Amniotic stem cell (primary cell): ENCODE measurements around the gene ALDH8A1.
"Not testable (repeated sequence)": the region's sequence is repeated elsewhere in the genome, so short reads cannot be mapped to it uniquely, and the experiment has no call there.

Source experiments
- DNase-seq: peaks from one replicate; lab custom pipeline; 2025; lab: John Stamatoyannopoulos, UW

The ALDH8A1 gene

DNA sequence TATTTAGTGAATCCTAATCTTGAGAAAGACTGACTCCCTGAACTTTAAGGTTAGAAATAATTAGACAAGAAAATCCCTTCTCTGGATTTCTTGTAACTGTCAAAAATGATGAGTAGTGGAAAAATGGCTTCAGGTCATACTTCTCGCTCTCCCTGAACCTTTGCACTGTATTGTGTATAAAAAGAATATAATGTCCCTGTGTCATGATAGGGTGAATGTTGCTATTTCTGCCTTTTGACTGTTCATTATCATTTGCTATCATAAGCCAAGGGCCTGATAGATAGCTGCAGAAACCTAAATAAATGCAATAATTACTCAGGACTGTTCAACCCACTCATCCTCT, 39.3 kb downstream of the ALDH8A1 start:
- no peak for DNase-seq

DNA sequence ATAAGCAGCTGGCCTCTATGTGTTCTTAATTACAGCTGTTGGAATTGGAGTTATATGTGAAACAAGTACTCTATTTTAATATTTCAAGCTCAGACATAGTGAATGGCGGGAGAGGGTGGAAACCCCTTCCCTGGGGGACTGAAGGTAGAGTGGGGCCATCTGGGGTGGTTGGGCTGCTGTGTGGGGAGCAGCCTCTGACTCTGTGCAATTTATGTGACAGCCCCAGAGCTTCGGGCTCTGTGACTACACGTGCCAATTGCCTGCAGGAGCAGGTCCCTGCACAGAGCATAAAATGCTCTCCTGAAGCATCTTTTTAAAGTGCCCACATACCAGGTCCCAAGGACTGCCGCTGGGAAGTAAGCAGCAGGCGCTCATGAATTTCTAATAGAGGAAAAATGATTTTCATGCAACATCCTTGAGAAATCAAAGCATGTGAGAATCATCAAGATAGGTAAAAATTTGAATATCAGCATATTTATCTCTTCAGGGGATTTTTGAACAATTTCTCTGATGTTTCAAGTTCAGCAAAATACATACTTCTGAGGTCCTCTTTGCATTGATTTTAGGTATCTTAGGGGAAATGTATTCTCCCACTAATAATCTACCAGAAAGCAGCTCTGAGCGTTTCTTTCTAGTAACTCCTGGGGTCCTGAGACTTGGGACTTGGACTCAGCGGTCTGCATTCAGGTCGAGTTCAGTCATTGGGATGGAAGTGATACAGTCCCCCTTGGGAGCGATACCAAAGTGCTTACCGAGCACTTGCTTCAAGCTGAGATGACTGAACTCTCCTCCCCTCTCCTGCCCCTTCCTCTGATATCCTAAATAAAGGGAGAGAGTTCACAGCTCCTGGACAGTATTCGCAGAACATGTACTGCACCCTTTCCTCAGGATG, 40.0 kb downstream of the ALDH8A1 start:
- DNase-seq, result no peak

DNA sequence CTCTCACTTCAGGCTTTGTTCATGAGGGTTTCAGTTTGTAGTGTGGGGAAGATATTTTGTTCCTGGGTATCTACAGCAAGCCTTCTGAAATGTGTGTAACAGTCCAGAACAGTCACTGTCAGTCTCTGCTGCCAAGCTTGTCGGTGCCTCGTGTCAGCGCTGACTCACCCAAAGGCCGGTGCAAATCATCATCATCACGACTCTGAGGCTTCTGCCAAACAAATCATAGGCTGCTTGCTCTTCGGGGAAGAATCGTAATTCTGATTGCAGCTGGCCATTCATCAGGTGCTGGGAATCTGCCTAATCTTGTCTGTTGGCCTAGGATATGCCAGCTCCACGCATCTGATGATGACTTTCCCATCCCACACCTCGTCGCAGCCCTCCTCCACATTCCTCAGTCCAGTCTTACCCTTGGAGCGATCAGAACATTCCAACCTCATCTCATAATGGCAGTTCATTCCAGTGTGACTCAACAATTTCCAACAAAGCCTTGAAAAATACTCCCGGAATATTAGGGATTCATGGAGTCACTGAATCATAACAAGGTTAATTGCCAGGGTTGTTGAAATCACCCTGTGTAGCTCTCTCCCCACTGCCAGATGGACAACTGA, 40.9 kb downstream of the ALDH8A1 start:
- DNase-seq, result peak; percentile 90

DNA sequence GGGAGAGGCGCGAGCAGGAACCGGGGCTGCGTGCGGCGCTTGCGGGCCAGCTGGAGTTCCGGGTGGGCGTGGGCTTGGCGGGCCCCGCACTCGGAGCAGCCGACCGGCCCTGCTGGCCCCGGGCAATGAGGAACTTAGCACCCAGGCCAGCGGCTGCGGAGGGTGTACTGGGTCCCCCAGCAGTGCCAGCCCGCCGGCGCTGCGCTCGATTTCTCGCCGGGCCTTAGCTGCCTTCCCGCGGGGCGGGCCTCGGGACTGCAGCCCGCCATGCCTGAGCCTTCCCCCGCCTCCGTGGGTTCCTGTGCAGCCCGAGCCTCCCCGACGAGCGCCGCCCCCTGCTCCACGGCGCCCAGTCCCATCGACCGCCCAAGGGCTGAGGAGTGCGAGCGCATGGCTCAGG, 45.2 kb downstream of the ALDH8A1 start:
- not testable (repeated sequence) for DNase-seq

DNA sequence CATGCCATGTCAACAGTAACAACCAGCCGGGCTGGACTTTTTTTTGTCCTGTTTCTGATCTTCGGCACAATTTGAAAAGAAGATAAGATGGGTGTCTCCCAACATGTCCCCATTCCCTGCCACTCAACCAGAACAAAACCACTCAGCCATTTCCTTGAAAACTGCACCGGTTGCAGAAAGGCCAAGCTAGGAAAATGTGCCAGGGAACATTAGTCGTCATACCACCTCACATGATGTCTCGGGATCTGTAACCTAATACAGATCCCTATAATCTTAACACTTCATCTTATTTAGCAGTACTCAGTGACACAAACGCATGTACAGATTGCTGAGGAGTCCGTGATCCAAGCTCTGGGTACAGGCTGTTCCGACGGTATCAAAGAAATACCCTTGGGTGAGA, 46.5 kb downstream of the ALDH8A1 start:
- DNase-seq, result no peak

DNA sequence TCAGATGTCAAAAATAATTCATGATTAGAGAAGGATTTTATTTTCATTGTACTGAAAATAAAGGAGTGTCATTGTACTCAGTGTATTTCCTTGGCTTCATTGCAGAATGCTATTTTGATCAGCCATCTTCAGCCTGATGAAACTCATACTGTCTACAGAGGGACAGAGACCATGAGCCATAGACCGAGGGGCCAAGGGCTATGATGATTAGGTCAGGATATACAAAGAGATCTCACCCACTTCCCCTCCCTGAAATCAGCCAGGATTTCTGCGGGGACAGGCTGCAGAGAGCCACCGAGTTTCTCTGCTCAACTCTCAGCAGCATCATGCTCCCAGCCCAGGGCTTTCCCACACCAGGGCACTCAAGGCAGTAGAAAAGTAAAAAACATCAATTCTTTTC, 47.0 kb downstream of the ALDH8A1 start:
- no peak for DNase-seq

DNA sequence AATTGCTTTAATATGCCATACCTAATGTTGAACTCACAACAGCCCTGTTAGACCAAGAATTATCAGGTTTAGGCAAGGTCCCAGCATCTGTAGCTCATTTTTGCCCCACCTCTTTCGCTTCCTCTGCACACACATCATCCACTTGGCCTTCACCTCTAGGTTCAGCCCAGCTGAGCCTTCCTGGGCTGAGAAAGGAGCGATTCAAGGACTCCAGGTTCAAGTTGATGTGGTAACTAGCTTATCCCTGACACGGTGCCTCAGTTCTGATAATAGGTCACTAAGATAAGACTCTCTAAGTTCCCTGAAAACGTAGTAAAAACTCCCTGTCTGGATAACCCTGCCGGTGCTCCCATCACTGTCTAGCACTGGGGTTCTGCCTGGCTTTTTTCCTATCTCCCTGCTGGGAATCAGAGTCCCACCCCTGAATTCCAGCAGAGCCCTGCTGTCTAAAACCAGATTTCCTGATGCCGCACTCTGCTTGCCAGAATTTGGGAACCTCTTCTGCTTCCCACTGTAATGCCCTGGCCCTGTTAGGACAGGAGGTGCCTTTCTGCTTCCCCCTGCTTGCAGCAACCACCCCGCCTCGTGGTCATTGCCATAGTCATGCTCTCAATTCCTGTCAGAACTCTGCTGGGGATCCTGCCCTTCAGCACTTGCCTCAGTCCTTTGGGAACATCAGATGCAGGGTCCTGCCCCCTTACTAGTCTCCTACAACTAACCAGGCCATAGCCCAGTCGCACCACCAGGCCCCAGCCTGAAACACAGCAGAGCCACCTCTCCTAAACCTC, 47.6 kb downstream of the ALDH8A1 start:
- no peak for DNase-seq

DNA sequence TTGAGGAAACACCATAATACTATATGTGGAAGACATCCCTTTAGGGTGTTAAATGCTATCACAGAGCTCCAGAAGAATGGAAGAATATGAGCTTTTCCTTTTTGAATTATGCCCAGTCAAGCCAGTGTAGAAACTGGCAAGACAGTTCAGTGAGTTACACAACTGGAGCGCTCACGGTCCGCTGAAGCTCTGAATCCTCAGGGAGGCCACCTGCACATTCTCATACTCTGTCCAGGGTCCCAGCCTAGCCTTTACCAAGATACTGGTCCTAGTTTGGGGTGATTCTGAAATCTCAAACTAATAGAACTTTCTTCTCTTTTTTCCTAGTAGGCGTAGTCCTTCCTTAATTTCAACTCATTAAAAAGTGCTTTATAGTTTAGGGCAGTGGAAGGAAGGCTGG, 51.3 kb downstream of the ALDH8A1 start:
- DNase-seq, result no peak

DNA sequence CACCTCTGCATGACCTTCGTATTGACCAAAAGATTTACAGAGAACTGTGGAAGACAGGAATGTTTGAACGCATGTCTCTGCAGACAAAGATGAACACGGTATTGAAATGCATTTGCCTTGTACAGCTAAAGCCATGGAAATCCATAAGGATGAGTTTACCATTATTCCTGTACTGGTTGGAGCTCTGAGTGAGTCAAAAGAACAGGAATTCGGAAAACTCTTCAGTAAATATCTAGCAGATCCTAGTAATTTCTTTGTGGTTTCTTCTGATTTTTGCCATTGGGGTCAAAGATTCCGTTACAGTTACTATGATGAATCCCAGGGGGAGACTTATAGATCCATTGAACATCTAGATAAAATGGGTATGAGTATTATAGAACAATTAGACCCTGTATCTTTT, 51.7 kb downstream of the ALDH8A1 start:
- DNase-seq, result not testable (repeated sequence)

DNA sequence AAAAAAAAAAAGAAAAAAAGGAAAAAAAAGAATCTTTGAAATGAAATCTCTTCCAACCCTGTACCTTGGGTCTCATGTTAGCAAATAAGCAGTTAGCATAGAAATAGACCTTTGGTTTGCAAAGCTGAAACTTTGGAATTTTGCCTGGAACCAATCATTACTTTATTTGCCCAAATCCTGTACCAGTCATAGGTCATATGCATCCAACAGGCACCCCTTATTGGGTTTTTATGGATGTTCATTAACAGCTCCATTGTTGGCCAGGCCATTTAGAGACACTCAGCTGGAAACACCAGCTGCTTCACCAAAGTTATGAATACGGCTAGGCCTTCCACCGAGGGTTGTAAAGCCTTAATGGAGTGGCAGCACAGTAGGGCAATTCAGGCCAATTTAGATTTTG, 53.0 kb downstream of the ALDH8A1 start:
- no peak for DNase-seq

DNA sequence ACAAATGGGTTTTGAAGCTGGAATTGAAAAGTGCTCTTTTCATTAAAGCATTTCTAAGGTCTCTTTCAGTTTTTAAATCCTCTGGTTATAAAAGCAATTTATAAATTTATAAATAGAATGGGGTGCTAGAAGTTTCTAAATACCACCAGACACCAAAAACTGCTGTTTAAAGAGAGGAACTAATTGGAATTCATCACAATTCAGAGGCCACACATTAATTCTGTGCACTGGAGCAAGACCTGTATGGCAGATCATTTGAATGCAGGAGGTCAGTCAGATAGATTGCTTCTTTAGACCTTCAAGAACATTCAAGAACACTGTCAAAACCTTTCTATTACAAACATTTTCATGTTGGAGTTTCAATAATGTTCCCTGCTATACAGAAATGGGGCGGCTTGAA, 55.1 kb downstream of the ALDH8A1 start:
- DNase-seq, result no peak

DNA sequence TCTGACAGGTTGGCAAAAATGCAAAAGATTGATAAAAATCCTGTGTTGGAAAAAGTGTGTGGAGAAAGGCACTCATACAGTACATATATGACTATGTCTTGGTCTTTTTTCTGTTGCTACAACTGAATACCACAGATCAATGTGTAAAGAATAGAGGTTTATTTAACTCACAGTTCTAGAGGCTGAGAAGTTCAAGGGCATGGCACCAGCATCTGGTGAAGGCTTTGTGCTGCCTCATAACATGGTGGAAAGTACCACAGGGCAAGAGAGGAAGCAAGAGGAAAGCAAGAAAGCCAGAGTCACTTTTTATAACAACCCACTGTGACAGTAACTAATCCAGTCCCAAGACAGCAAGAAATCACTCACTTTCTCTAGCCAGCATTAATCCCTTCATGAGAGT, 57.5 kb downstream of the ALDH8A1 start:
- no peak for DNase-seq

DNA sequence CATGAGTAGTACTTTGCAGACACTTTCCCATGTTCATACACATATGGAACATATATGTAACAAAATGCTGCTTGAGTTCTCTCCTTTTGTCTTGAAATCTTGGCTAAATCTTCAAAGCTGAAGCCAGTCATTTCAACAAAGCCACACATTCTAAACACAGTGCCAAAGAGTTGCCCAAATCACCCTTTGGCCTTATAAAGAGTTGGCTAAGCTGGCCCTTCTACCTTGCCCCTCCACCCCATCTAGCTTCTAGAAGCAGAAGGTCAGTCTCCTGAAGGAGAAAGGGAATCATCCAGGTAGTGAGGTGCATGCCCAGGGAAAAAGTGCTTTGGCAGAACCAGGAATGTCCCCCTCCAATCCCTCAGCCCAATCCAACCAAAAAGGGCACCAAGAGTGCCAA, 58.3 kb downstream of the ALDH8A1 start:
- no peak for DNase-seq

DNA sequence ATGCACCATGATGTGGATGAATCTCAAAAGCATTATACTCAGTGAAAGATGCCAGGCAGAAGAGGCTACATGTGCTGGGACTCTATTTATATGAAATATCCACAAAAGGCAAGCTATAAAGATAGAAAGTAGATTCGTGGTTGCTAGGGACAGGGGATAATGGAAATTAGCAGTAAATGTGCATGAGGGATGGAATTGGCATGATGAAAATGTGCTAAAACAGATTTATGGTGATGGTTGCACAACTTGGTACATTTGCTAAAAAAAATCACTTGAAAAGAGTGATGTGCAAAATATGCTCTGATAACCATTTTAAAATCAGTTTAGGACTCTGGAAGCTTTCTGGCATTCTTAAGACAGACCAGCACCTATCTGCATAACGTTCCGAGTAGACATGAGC, 61.6 kb downstream of the ALDH8A1 start:
- DNase-seq, result no peak

DNA sequence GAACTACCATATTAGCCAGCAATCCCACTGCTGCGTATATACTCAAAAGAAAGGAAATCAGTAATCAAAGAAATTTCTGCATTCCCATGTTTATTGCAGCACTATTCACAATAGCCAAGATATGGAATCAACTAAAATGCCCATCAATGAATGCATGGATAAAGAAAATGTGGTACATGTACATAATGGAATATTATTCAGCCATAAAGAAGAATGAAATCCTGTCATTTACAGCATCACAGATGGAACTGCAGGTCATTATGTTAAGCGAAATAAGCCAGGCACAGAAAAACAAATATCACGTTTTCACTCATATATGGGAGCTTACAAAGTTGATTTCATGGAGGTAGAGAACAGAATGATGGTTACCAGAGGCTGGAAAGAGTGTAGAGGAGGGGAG, 65.1 kb downstream of the ALDH8A1 start:
- no peak for DNase-seq

DNA sequence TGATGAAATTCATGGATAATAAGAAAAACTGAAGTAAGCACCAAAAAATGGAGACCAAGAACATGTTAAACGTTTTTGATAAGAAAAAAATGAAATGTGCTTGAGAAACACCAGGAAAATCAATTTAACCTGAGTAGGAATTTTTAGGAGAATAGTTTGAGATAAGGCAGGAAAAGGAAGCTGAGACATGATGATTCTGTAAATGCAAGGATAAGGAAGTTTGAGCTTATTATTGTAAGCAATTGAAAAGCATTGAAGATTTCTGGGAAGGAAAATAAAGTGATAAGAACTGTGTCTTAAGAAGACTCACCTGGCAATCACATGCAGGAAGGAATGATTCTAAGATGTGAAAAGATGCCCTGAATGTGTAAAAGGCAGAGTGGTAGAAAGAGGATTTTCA, 66.6 kb downstream of the ALDH8A1 start:
- DNase-seq, result no peak

DNA sequence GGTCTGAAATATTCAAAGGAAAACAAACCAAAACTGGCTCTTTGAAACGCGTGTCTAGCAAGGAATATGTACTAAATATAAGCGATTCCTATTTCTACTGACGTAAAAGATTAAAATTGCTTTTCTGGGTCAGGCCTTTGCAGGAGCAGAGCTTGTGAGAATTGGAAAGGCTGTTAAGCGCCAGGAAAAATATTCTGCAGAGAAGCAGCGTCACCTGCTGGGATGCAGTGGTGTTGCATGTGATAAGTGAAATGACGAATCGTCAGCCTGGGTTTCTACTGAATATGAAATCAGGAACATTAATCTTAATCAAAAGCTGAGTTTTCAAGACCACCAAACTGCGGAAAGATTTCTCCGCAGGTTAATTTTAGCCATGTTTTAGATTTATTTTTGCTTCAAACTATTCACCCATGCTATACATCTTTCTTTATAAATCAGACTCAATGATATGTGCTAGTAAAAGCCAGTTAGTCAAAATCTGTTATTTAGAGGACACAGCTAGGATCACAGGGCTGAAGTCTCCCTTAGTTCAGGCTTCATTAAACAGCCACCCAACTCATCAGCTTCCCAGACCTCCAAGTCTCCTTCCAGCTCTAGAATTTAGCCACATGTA, 67.4 kb downstream of the ALDH8A1 start:
- peak; percentile 26 for DNase-seq

DNA sequence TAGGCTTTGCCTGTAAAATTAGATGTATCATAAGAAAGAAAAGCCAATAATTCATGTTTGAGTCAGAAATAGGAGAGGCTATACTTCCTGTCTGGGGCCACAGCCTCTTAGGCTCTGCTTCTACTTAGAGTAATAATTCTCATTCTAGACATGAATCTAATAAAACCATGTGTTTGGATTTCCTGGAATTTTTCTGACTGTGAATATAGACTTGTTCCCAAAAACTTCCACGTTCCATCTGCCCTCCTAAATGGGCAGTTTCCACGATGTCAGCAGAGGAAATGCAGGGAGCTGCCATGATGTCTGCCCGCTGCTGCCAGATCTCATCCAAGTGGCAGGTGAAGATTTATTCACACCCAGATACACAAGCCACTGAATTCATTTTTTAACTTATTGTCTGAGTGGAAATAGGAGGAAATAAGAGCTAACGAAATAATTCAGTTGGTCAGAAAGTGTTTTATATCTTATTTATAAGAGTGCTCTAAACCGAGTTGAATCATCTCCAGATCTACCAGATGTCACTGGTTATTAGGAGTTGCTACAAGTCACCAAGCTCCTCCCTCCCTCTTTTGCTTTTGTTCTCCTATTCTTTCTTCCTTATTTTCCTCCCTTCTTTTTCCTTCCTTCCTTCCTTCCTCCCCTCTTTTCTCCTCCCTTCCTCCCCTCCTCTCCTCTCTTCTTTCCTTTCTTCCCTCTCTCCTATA, 69.3 kb downstream of the ALDH8A1 start:
- no peak for DNase-seq

DNA sequence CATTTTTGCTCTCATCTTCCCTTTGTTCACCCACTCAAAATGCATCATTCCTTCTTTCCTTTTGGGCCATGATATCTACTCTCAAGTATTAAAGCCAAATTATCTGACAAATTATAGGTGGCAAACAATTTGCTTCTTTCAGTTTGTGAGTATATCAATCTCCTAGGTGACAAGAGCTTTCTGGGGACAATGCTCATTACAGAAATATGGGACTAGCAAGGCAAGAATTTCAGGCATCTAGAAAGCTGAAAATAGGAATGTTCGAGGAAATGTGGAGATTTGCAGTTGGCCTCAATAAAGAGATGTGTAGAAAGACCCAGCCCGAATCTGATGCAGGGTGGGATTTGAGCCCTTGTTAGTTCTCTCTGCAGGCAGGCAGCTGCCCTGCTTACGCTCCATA, 71.8 kb downstream of the ALDH8A1 start:
- DNase-seq, result no peak

DNA sequence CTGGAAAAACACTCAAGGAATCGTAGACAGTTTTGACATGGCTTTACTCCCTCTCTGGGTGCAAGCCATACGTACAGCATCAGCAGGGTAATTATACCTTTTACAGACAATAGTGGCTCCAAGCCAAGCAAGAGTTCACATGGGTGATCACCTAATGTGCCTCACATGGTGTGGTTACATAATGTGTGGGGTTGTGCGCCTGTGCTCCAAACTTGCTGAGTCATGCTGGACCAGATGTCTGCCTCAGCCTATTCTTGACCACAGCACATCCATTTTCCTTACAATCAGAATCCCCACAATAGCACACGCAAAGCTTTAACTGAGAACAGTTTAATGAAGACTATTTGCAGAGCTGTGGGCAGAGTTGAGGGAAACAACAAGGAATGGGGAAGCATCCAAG, 74.5 kb downstream of the ALDH8A1 start:
- no peak for DNase-seq

DNA sequence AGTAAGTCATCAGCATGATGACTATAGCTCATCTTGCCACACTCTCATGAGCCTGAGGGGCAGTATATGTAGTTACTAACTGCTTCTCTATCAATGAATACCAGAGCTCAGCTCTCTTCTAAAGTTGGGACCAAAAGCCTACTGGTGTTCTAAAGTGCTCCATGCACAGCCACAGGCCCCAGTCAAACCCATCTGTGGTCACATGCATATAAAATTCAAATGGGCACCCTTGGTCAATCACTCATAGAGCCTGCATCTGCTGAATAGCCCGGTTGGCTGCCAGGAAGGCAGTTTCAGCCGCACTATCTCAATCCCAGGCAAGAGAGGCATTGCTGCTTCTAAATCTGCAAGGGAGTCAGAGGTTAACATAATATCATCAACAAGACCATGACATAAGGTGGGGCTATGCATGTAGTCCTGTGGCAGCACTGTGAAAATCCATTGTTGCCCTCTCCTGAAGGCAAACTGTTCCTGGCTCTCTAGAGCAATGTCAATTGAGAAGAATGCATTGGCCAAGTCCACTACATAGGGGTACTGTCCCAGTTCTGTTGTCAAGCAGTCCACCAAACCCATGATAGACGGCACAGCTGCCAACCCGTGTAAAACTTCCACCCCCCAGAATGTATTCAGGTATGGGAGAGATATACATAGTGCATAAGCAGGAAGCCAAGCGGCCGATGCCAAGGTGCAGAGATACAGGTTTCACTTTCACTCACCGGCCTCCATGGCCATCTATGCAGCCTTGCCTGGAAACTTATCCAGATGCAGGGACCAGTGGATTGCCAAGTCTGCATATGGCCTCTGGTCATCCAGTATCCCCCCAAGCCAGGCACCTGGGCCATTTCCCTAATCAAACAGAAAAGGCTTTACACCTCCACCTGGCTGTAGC, 76.2 kb downstream of the ALDH8A1 start:
- no peak for DNase-seq
